DOHH2 (cell line): ENCODE measurements around the gene ITPK1.

Source experiments
- EZH2phosphoT487 ChIP-seq: fragments of 200-600 bp; sonication (generic); IDR thresholded peaks from 2 replicates; pipeline ENCODE4 v1.6.1; 2017; ENCODE audit warnings: borderline replicate concordance, mild to moderate bottlenecking, antibody characterized with exemption, low read length, moderate library complexity, mixed read lengths
- TF ChIP-seq, protein P1 (sequence below): fragments of 200-600 bp; sonication (generic); IDR thresholded peaks from one replicate; pipeline ENCODE4 v1.5.1; 2014; ENCODE audit warnings: antibody characterized with exemption, mild to moderate bottlenecking, low read depth, low read length; ENCODE audit not compliant: poor library complexity, severe bottlenecking

DNA sequence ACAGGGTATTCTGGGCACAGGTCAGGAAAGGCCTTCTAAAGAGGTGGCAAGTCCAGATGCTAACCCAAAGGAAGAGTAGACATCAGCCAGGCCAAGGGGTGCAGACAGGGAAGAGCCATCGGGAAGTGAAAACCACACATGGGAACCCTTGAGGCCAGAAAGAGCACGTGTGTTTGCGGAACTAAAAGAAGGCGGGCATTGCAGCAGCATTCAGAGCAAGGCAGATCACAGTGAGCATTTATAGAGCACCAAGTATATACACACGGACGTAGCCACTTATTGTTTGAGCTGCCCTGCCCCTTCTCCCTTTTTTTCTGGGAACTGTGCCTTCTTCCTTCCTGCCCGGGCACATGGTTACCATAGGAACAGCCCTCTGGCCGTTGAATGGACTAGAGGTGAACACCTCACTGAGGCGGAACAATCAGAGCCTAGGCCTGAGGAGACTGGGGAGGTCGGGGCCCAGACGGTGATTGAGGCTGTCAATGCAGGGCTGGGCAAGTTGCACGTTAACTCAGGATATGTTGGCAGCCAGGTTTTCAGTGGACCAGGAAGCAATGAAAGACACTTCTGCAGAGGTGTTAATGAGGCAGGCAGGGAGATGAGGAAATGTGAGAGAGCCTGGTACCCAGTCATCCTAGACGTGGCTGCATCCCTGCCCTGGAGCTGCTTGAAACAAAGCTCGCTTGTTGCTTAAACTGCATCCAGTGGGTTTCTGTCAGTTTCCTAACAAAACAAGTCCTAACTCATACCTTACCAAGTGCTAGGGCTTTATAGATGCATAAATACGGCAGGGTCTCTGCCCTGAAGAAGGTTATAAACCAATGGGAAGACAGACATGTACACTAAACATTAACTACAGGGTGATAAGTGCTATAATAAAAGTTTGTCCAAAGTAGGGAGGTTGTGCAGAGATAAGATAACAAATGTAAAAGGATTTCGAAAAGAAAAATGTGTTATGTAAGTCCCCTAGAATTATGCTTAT lies 34.8 kb upstream of the ITPK1 start:
- TF ChIP-seq, protein P1, sequence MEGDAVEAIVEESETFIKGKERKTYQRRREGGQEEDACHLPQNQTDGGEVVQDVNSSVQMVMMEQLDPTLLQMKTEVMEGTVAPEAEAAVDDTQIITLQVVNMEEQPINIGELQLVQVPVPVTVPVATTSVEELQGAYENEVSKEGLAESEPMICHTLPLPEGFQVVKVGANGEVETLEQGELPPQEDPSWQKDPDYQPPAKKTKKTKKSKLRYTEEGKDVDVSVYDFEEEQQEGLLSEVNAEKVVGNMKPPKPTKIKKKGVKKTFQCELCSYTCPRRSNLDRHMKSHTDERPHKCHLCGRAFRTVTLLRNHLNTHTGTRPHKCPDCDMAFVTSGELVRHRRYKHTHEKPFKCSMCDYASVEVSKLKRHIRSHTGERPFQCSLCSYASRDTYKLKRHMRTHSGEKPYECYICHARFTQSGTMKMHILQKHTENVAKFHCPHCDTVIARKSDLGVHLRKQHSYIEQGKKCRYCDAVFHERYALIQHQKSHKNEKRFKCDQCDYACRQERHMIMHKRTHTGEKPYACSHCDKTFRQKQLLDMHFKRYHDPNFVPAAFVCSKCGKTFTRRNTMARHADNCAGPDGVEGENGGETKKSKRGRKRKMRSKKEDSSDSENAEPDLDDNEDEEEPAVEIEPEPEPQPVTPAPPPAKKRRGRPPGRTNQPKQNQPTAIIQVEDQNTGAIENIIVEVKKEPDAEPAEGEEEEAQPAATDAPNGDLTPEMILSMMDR = no peak
- TF ChIP-seq EZH2phosphoT487 = no peak
